HCT116 (cell line): Measurements from ENCODE around the gene LIPA. TPM values are rescaled to one million over a fixed set of nuclear protein-coding genes. Genes with fewer than 3 reads are reported as not detected.

Experiments used
- ATAC-seq: fragments of 200-7000 bp; cut with Tn5 transposase; 2 replicates; pipeline ENCODE4 v1.9.1; 2020; ENCODE audit warnings: mild to moderate bottlenecking, moderate library complexity
- BruUV-seq: library from RNA; stranded (reverse); fragments of 400-500 nt; replicated peaks from 2 replicates; lab custom pipeline; 2021; lab: Mats Ljungman, UMichigan
- CTCF ChIA-PET: fragments of 300-600 bp; sonication (Branson Sonifier 250); formaldehyde crosslinking; loops from one replicate; lab custom pipeline; 2021; ENCODE audit warnings: antibody characterized with exemption; lab: Charles Lee
- POLR2A ChIA-PET: fragments of 300-600, 350-600 bp; sonication (Branson Sonifier 250); formaldehyde crosslinking; loops from one replicate; lab custom pipeline; 2021; ENCODE audit warnings: antibody characterized with exemption; lab: Charles Lee
- RAD21 ChIA-PET, 2 experiments: fragments of 300-600 bp; sonication (Branson Sonifier 250); formaldehyde crosslinking; loops; one replicate each; lab custom pipeline; 2023; ENCODE audit warnings: low total read pairs in 2 of 2; ENCODE audit not compliant: uncharacterized antibody in 2 of 2, unreplicated experiment in 2 of 2, low non-redundant PET in 1 of 2; lab: Charles Lee
- DNase-seq: peaks from one replicate; pipeline ENCODE4 v3.0.0-alpha.2; 2010; ENCODE audit warnings: low read depth, low spot score
- H2AFZ ChIP-seq: fragments of 200-600 bp; shearing (Covaris generic), sonication (generic); 2 replicates; pipeline ENCODE4 v1.6.1; 2017; ENCODE audit warnings: low read depth, mixed run types, mixed read lengths, antibody characterized with exemption, low read length; ENCODE audit not compliant: poor library complexity, severe bottlenecking
- H3K27ac ChIP-seq: 2 replicates; pipeline ENCODE4 v1.5.1; 2012; ENCODE audit warnings: low read depth, low read length
- H3K27me3 ChIP-seq: fragments of 200-600 bp; sonication (generic); 2 replicates; pipeline ENCODE4 v1.6.1; 2016; ENCODE audit warnings: mixed run types, low read length, mixed read lengths; ENCODE audit not compliant: insufficient read depth
- H3K36me3 ChIP-seq, 2 experiments: fragments of 200-500 bp in 1 of 2; fragments of 200-600 bp in 1 of 2; sonication (Bioruptor generic) in 1 of 2; sonication (generic) in 1 of 2; 2 replicates each; pipeline versions ENCODE4 v1.5.1 to v1.6.1; 2014 to 2016; ENCODE audit warnings: low read length in 2 of 2, inconsistent platforms in 1 of 2, mixed read lengths in 1 of 2, mixed run types in 1 of 2; ENCODE audit not compliant: insufficient read depth in 2 of 2, control insufficient read depth in 1 of 2
- H3K4me1 ChIP-seq, 2 experiments: fragments of 200-600 bp in 1 of 2; sonication (generic) in 1 of 2; 2 replicates each; pipeline versions ENCODE4 v1.5.1 to v1.6.1; 2012 to 2017; ENCODE audit warnings: low read length in 2 of 2, inconsistent platforms in 1 of 2, mild to moderate bottlenecking in 1 of 2, mixed read lengths in 1 of 2, mixed run types in 1 of 2, moderate library complexity in 1 of 2; ENCODE audit not compliant: insufficient read depth in 2 of 2, control insufficient read depth in 1 of 2
- H3K4me2 ChIP-seq: fragments of 200-600 bp; sonication (generic); 2 replicates; pipeline ENCODE4 v1.6.1; 2017; ENCODE audit warnings: mixed run types, low read length, mixed read lengths
- H3K4me3 ChIP-seq, 2 experiments: fragments of 200-600 bp in 1 of 2; sonication (generic) in 1 of 2; replicated peaks in 1 of 2; 2 replicates each; pipeline ENCODE4 v1.5.1; 2011 to 2016; ENCODE audit warnings: low read length in 2 of 2, control low read depth in 1 of 2, low read depth in 1 of 2, mild to moderate bottlenecking in 1 of 2, mixed read lengths in 1 of 2, mixed run types in 1 of 2
- H3K79me2 ChIP-seq: fragments of 200-600 bp; sonication (generic); 2 replicates; pipeline ENCODE4 v1.6.1; 2017; ENCODE audit warnings: mild to moderate bottlenecking, mixed run types, low read length, moderate library complexity, mixed read lengths; ENCODE audit not compliant: insufficient read depth
- H3K9ac ChIP-seq: fragments of 200-600 bp; sonication (generic); 2 replicates; pipeline ENCODE4 v1.6.1; 2016; ENCODE audit warnings: low read length, mixed read lengths
- H3K9me2 ChIP-seq: fragments of 200-600 bp; sonication (generic), shearing (Covaris generic); 2 replicates; pipeline ENCODE4 v1.6.1; 2017; ENCODE audit warnings: mixed run types, mild to moderate bottlenecking, moderate library complexity; ENCODE audit not compliant: insufficient read depth
- H3K9me3 ChIP-seq, 2 experiments: fragments of 200-500 bp in 1 of 2; fragments of 200-600 bp in 1 of 2; sonication (Bioruptor generic) in 1 of 2; sonication (generic) in 1 of 2; 2 replicates each; pipeline ENCODE4 v1.6.1; 2014 to 2017; ENCODE audit warnings: low read length in 2 of 2, mixed read lengths in 2 of 2, inconsistent platforms in 1 of 2, low read depth in 1 of 2, mild to moderate bottlenecking in 1 of 2, mixed run types in 1 of 2, moderate library complexity in 1 of 2; ENCODE audit not compliant: control insufficient read depth in 1 of 2, insufficient read depth in 1 of 2
- H4K20me1 ChIP-seq: fragments of 200-600 bp; sonication (generic), shearing (Covaris generic); 2 replicates; pipeline ENCODE4 v1.6.1; 2017; ENCODE audit warnings: mixed run types, mild to moderate bottlenecking, moderate library complexity; ENCODE audit not compliant: insufficient read depth
- CEBPB ChIP-seq: IDR thresholded peaks from 2 replicates; pipeline ENCODE4 v1.6.1; 2012; ENCODE audit warnings: low read depth
- JUND ChIP-seq: IDR thresholded peaks from 2 replicates; pipeline ENCODE4 v1.6.1; 2012
- SP1 ChIP-seq: IDR thresholded peaks from 2 replicates; pipeline ENCODE4 v1.6.1; 2012; ENCODE audit warnings: low read depth
- TCF7L2 ChIP-seq: IDR thresholded peaks from 2 replicates; pipeline ENCODE4 v1.7.0; 2011; ENCODE audit warnings: borderline replicate concordance, inconsistent platforms; ENCODE audit not compliant: insufficient read depth, insufficient read length; ENCODE audit errors: extremely low read depth
- YY1 ChIP-seq: IDR thresholded peaks from 2 replicates; pipeline ENCODE4 v1.6.1; 2011; ENCODE audit warnings: low read length, low read depth, moderate library complexity, mild to moderate bottlenecking; ENCODE audit not compliant: insufficient replicate concordance; ENCODE audit errors: extremely low read depth
- ZFX ChIP-seq: fragments of 450-650 bp; IDR thresholded peaks from 2 replicates; pipeline ENCODE4 v1.6.1; 2017
- intact Hi-C: fragments of 100-400 bp; cut with micrococcal nuclease; formaldehyde crosslinking; loops from 2 replicates; pipeline ENCODE4 v1.10.0; 2022
- total RNA-seq: library from RNA; stranded (reverse); gene quantifications from one replicate; pipeline ENCODE4 v1.2.1, GENCODE V29; 2021; ENCODE audit not compliant: unreplicated experiment
- TF ChIP-seq, protein P1 (sequence below): IDR thresholded peaks from 2 replicates; pipeline ENCODE4 v1.6.1; 2012; ENCODE audit warnings: low read depth
- TF ChIP-seq, protein P2 (sequence below): IDR thresholded peaks from 2 replicates; pipeline ENCODE4 v1.6.1; 2012

LIPA gene
- total RNA-seq, 1 experiment from 2014 or later, result 27.1 TPM

DNA sequence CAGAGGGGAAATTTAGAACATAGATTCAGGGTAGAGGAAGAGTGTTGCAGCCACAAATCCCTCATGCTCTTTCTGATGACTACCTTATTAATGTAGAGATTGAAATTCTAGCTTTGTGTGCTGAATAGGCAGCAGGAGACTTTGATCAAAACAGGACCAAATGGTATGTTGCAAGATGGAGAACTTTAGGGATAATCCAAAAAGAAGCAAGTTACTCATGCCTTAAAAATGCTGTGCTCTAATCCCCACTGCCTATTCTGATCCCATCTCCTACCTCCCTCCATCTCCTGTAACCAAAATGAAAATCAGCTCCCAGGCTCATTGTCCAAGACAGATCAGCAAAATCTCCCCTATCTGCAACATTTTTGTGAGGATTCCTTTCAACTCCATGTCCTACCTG is 75.8 kb downstream of the LIPA start:
- no peak overlapping the region for H3K4me2 ChIP-seq
- H3K79me2 ChIP-seq, result no peaks in the 10 kb centered on the region
- no peak overlapping the region for H3K9ac ChIP-seq
- no peaks in the 10 kb centered on the region for H3K4me1 ChIP-seq
- BruUV-seq, result no TSS peak
- H3K9me2 ChIP-seq, result peaks cover 2% of the 10 kb centered on the region; the same call in 1 of the 2 replicates
- ATAC-seq, result no peak
- intact Hi-C loops, result no loop called here
- no peak overlapping the region for H3K27ac ChIP-seq
- no peaks in the 10 kb centered on the region for H3K9me3 ChIP-seq
- no peaks in the 10 kb centered on the region for H3K27me3 ChIP-seq
- POLR2A ChIA-PET, result no interaction called here
- no peaks in the 10 kb centered on the region for H3K36me3 ChIP-seq
- no peak for DNase-seq
- no peaks in the 10 kb centered on the region for H4K20me1 ChIP-seq
- RAD21 ChIA-PET, result no interaction called here
- no peak overlapping the region for H3K4me3 ChIP-seq
- no peak overlapping the region for H2AFZ ChIP-seq
- CTCF ChIA-PET, result no interaction called here
- TF ChIP-seq JUND (no peak), SP1 (no peak), CEBPB (no peak), TCF7L2 (no peak), ZFX (no peak), YY1 (no peak)
- TF ChIP-seq, protein P1, sequence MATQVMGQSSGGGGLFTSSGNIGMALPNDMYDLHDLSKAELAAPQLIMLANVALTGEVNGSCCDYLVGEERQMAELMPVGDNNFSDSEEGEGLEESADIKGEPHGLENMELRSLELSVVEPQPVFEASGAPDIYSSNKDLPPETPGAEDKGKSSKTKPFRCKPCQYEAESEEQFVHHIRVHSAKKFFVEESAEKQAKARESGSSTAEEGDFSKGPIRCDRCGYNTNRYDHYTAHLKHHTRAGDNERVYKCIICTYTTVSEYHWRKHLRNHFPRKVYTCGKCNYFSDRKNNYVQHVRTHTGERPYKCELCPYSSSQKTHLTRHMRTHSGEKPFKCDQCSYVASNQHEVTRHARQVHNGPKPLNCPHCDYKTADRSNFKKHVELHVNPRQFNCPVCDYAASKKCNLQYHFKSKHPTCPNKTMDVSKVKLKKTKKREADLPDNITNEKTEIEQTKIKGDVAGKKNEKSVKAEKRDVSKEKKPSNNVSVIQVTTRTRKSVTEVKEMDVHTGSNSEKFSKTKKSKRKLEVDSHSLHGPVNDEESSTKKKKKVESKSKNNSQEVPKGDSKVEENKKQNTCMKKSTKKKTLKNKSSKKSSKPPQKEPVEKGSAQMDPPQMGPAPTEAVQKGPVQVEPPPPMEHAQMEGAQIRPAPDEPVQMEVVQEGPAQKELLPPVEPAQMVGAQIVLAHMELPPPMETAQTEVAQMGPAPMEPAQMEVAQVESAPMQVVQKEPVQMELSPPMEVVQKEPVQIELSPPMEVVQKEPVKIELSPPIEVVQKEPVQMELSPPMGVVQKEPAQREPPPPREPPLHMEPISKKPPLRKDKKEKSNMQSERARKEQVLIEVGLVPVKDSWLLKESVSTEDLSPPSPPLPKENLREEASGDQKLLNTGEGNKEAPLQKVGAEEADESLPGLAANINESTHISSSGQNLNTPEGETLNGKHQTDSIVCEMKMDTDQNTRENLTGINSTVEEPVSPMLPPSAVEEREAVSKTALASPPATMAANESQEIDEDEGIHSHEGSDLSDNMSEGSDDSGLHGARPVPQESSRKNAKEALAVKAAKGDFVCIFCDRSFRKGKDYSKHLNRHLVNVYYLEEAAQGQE, result no peak
- TF ChIP-seq, protein P2, sequence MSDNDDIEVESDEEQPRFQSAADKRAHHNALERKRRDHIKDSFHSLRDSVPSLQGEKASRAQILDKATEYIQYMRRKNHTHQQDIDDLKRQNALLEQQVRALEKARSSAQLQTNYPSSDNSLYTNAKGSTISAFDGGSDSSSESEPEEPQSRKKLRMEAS, result no peak
